HEK293 (cell line): ENCODE data around the gene AGTPBP1.

Source experiments
- KLF7 ChIP-seq: fragments of 450-650 bp; formaldehyde crosslinking; IDR thresholded peaks from 2 replicates; pipeline ENCODE4 v1.5.1; 2016; ENCODE audit warnings: missing biosample characterization, missing genetic modification characterization, borderline replicate concordance
- ZNF239 ChIP-seq: fragments of 450-650 bp; formaldehyde crosslinking; IDR thresholded peaks from 2 replicates; pipeline ENCODE4 v1.5.1; 2016; ENCODE audit warnings: missing biosample characterization, missing genetic modification characterization
- ZNF366 ChIP-seq: fragments of 450-650 bp; formaldehyde crosslinking; conservative IDR thresholded peaks from 2 replicates; pipeline ENCODE4 v1.5.1; 2016; ENCODE audit warnings: missing biosample characterization, missing genetic modification characterization
- ZNF776 ChIP-seq: fragments of 450-650 bp; formaldehyde crosslinking; IDR thresholded peaks from 2 replicates; pipeline ENCODE4 v1.5.0; 2017; ENCODE audit warnings: missing biosample characterization, missing genetic modification characterization, borderline replicate concordance
- TF ChIP-seq, protein P1 (sequence below): fragments of 450-650 bp; formaldehyde crosslinking; IDR thresholded peaks from 2 replicates; pipeline ENCODE4 v1.5.1; 2016; ENCODE audit warnings: missing biosample characterization, missing genetic modification characterization, low read depth
- TF ChIP-seq, protein P2 (sequence below): fragments of 450-650 bp; formaldehyde crosslinking; IDR thresholded peaks from 2 replicates; pipeline ENCODE4 v1.5.1; 2016; ENCODE audit warnings: missing biosample characterization, missing genetic modification characterization
- TF ChIP-seq, protein P3 (sequence below): fragments of 450-650 bp; formaldehyde crosslinking; IDR thresholded peaks from 2 replicates; pipeline ENCODE4 v1.5.1; 2016; ENCODE audit warnings: missing biosample characterization, missing genetic modification characterization
- TF ChIP-seq, protein P4 (sequence below): fragments of 450-650 bp; formaldehyde crosslinking; IDR thresholded peaks from 2 replicates; pipeline ENCODE4 v1.5.1; 2016; ENCODE audit warnings: missing biosample characterization, missing genetic modification characterization
- TF ChIP-seq, protein P5 (sequence below): fragments of 450-650 bp; formaldehyde crosslinking; IDR thresholded peaks from 2 replicates; pipeline ENCODE4 v1.5.1; 2016; ENCODE audit warnings: missing biosample characterization, missing genetic modification characterization
- TF ChIP-seq, protein P6 (sequence below): fragments of 450-650 bp; formaldehyde crosslinking; IDR thresholded peaks from 2 replicates; pipeline ENCODE4 v1.5.1; 2016; ENCODE audit warnings: missing biosample characterization, missing genetic modification characterization

DNA sequence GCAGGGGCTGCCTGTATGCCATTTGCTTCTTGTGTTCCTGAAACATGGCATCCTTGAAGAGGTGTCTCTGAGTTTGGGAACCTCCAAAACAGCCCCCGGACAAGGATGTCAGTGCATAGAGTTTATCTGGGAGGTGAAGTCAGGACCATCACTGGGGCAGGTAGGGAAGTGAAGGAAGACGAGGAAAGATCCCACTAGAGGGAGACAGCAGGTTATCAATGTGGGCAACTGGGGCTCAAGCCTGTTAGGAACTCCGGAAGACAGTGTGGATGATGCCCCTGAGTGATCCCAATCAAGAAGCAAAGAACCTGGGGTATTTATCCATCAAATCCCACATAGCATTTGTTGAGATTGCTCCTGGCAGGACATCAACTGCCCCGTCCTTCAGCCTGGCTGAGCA lies 233.1 kb downstream of the AGTPBP1 start:
- TF ChIP-seq KLF7 (no peak), ZNF366 (tag by site-specific recombination) (no peak), ZNF776 (tag by site-specific recombination) (no peak), ZNF239 (tag by site-specific recombination) (no peak)
- TF ChIP-seq, protein P1, sequence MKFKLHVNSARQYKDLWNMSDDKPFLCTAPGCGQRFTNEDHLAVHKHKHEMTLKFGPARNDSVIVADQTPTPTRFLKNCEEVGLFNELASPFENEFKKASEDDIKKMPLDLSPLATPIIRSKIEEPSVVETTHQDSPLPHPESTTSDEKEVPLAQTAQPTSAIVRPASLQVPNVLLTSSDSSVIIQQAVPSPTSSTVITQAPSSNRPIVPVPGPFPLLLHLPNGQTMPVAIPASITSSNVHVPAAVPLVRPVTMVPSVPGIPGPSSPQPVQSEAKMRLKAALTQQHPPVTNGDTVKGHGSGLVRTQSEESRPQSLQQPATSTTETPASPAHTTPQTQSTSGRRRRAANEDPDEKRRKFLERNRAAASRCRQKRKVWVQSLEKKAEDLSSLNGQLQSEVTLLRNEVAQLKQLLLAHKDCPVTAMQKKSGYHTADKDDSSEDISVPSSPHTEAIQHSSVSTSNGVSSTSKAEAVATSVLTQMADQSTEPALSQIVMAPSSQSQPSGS (tag by site-specific recombination): no peak
- TF ChIP-seq, protein P2, sequence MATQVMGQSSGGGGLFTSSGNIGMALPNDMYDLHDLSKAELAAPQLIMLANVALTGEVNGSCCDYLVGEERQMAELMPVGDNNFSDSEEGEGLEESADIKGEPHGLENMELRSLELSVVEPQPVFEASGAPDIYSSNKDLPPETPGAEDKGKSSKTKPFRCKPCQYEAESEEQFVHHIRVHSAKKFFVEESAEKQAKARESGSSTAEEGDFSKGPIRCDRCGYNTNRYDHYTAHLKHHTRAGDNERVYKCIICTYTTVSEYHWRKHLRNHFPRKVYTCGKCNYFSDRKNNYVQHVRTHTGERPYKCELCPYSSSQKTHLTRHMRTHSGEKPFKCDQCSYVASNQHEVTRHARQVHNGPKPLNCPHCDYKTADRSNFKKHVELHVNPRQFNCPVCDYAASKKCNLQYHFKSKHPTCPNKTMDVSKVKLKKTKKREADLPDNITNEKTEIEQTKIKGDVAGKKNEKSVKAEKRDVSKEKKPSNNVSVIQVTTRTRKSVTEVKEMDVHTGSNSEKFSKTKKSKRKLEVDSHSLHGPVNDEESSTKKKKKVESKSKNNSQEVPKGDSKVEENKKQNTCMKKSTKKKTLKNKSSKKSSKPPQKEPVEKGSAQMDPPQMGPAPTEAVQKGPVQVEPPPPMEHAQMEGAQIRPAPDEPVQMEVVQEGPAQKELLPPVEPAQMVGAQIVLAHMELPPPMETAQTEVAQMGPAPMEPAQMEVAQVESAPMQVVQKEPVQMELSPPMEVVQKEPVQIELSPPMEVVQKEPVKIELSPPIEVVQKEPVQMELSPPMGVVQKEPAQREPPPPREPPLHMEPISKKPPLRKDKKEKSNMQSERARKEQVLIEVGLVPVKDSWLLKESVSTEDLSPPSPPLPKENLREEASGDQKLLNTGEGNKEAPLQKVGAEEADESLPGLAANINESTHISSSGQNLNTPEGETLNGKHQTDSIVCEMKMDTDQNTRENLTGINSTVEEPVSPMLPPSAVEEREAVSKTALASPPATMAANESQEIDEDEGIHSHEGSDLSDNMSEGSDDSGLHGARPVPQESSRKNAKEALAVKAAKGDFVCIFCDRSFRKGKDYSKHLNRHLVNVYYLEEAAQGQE (tag by site-specific recombination): no peak
- TF ChIP-seq, protein P3, sequence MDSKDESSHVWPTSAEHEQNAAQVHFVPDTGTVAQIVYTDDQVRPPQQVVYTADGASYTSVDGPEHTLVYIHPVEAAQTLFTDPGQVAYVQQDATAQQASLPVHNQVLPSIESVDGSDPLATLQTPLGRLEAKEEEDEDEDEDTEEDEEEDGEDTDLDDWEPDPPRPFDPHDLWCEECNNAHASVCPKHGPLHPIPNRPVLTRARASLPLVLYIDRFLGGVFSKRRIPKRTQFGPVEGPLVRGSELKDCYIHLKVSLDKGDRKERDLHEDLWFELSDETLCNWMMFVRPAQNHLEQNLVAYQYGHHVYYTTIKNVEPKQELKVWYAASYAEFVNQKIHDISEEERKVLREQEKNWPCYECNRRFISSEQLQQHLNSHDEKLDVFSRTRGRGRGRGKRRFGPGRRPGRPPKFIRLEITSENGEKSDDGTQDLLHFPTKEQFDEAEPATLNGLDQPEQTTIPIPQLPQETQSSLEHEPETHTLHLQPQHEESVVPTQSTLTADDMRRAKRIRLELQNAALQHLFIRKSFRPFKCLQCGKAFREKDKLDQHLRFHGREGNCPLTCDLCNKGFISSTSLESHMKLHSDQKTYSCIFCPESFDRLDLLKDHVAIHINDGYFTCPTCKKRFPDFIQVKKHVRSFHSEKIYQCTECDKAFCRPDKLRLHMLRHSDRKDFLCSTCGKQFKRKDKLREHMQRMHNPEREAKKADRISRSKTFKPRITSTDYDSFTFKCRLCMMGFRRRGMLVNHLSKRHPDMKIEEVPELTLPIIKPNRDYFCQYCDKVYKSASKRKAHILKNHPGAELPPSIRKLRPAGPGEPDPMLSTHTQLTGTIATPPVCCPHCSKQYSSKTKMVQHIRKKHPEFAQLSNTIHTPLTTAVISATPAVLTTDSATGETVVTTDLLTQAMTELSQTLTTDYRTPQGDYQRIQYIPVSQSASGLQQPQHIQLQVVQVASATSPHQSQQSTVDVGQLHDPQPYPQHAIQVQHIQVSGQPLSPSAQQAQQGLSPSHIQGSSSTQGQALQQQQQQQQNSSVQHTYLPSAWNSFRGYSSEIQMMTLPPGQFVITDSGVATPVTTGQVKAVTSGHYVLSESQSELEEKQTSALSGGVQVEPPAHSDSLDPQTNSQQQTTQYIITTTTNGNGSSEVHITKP (tag by site-specific recombination): no peak
- TF ChIP-seq, protein P4, sequence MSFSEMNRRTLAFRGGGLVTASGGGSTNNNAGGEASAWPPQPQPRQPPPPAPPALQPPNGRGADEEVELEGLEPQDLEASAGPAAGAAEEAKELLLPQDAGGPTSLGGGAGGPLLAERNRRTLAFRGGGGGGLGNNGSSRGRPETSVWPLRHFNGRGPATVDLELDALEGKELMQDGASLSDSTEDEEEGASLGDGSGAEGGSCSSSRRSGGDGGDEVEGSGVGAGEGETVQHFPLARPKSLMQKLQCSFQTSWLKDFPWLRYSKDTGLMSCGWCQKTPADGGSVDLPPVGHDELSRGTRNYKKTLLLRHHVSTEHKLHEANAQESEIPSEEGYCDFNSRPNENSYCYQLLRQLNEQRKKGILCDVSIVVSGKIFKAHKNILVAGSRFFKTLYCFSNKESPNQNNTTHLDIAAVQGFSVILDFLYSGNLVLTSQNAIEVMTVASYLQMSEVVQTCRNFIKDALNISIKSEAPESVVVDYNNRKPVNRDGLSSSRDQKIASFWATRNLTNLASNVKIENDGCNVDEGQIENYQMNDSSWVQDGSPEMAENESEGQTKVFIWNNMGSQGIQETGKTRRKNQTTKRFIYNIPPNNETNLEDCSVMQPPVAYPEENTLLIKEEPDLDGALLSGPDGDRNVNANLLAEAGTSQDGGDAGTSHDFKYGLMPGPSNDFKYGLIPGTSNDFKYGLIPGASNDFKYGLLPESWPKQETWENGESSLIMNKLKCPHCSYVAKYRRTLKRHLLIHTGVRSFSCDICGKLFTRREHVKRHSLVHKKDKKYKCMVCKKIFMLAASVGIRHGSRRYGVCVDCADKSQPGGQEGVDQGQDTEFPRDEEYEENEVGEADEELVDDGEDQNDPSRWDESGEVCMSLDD (tag by site-specific recombination): no peak
- TF ChIP-seq, protein P5, sequence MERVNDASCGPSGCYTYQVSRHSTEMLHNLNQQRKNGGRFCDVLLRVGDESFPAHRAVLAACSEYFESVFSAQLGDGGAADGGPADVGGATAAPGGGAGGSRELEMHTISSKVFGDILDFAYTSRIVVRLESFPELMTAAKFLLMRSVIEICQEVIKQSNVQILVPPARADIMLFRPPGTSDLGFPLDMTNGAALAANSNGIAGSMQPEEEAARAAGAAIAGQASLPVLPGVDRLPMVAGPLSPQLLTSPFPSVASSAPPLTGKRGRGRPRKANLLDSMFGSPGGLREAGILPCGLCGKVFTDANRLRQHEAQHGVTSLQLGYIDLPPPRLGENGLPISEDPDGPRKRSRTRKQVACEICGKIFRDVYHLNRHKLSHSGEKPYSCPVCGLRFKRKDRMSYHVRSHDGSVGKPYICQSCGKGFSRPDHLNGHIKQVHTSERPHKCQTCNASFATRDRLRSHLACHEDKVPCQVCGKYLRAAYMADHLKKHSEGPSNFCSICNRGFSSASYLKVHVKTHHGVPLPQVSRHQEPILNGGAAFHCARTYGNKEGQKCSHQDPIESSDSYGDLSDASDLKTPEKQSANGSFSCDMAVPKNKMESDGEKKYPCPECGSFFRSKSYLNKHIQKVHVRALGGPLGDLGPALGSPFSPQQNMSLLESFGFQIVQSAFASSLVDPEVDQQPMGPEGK: no peak
- TF ChIP-seq, protein P6, sequence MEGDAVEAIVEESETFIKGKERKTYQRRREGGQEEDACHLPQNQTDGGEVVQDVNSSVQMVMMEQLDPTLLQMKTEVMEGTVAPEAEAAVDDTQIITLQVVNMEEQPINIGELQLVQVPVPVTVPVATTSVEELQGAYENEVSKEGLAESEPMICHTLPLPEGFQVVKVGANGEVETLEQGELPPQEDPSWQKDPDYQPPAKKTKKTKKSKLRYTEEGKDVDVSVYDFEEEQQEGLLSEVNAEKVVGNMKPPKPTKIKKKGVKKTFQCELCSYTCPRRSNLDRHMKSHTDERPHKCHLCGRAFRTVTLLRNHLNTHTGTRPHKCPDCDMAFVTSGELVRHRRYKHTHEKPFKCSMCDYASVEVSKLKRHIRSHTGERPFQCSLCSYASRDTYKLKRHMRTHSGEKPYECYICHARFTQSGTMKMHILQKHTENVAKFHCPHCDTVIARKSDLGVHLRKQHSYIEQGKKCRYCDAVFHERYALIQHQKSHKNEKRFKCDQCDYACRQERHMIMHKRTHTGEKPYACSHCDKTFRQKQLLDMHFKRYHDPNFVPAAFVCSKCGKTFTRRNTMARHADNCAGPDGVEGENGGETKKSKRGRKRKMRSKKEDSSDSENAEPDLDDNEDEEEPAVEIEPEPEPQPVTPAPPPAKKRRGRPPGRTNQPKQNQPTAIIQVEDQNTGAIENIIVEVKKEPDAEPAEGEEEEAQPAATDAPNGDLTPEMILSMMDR (tag by site-specific recombination): no peak
